ENCODE data around the gene CALY. TPM values are rescaled to one million over a fixed set of nuclear protein-coding genes. Genes with fewer than 3 reads are reported as not detected.

Gene CALY
- polyA plus RNA-seq, 1 of the 3 experiments (the other 2 are of a cell fraction): 3.3 TPM

DNA sequence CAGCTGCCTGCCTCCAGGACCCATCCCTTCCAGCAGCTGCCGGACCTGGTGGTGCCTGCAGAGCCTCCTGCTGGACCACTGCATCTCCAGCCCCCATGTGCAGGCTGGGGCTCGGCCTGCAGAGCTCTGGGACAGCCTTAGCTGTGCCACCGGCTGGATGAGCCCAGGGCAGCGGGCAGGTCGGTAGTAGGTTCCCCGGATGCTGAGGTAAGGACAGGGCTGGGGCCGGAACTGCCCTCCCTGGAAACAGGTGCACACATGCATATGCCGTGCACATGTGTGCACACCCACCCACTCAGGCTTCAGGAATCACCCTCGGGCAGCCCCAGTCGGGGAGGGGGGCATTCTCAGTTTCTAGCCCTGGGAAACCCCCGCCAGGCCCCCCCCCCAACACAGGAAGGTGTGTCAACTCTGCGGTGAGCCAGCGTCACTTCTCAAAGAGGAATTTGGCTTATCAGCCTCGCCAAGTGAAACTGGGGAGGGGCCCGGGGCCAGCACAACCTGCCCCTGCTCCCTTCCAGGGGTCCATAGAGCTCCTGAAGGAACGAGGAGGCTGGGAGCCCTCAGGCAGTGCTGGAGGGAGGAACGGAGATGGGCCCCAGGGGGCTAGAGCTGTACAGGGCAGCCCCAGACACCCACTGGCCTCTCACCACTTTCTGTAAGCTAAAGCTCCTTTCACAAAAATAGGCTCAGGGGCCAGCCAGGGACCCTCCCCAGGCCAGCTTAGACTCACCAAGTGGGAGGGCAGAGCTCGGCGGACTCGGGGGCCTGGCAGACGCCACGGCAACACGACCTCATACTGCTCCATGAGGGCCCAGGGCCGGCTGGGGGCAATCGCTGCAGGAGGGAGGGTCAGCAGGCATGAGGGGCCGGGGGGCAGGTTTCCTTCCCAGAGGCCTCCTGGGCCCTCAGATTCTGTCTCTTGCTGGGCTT, 61.7 kb downstream of the CALY start:
- no peaks in the 10 kb centered on the region for H3K27me3 ChIP-seq (ENCODE audit: insufficient read depth)
- no peak overlapping the region for H2AFZ ChIP-seq (ENCODE audit: low read depth)
- no peaks in the 10 kb centered on the region for H3F3A ChIP-seq (replicated peaks; ENCODE audit: insufficient read depth)
- H3K9me2 ChIP-seq: no peaks in the 10 kb centered on the region
- POLR2A ChIA-PET: no interaction called here
- H3K27ac ChIP-seq (ENCODE audit: low read depth in 2 of 2, low read length in 1 of 2): no peak overlapping the region
- no peaks in the 10 kb centered on the region for H3K79me2 ChIP-seq (ENCODE audit: insufficient read depth)
- peaks cover 0 to 13% of the 10 kb centered on the region in 2 experiments for H3K36me3 ChIP-seq (replicated peaks in 1 of 2; ENCODE audit: control insufficient read depth in 1 of 2, insufficient read depth in 2 of 2, low read length in 1 of 2)
- H3K9me3 ChIP-seq: no peaks in the 10 kb centered on the region
- H3K4me3 ChIP-seq (ENCODE audit: low read depth in 2 of 2, low read length in 1 of 2): no peak overlapping the region
- no peaks in the 10 kb centered on the region; a peak in 1 of 4 replicates for H3K4me1 ChIP-seq (ENCODE audit: control insufficient read depth in 1 of 2, insufficient read depth in 2 of 2, low read depth in 1 of 2, low read length in 1 of 2)
- no peaks in the 10 kb centered on the region; the same call in 1 of the 2 replicates for H4K20me1 ChIP-seq (ENCODE audit: insufficient read depth)
- no peak overlapping the region for H3K4me2 ChIP-seq
- WGBS (ENCODE audit: low lambda C conversion rate): 61% methylated on average over 15 of the region's 26 CpGs
- DNase-seq: no peak
- H3K9ac ChIP-seq: no peak overlapping the region
- TF ChIP-seq, protein P1, sequence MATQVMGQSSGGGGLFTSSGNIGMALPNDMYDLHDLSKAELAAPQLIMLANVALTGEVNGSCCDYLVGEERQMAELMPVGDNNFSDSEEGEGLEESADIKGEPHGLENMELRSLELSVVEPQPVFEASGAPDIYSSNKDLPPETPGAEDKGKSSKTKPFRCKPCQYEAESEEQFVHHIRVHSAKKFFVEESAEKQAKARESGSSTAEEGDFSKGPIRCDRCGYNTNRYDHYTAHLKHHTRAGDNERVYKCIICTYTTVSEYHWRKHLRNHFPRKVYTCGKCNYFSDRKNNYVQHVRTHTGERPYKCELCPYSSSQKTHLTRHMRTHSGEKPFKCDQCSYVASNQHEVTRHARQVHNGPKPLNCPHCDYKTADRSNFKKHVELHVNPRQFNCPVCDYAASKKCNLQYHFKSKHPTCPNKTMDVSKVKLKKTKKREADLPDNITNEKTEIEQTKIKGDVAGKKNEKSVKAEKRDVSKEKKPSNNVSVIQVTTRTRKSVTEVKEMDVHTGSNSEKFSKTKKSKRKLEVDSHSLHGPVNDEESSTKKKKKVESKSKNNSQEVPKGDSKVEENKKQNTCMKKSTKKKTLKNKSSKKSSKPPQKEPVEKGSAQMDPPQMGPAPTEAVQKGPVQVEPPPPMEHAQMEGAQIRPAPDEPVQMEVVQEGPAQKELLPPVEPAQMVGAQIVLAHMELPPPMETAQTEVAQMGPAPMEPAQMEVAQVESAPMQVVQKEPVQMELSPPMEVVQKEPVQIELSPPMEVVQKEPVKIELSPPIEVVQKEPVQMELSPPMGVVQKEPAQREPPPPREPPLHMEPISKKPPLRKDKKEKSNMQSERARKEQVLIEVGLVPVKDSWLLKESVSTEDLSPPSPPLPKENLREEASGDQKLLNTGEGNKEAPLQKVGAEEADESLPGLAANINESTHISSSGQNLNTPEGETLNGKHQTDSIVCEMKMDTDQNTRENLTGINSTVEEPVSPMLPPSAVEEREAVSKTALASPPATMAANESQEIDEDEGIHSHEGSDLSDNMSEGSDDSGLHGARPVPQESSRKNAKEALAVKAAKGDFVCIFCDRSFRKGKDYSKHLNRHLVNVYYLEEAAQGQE (IDR thresholded peaks at IDR 0.05; ENCODE audit: low read depth, low read length): no peak
- TF ChIP-seq RCOR1 (IDR thresholded peaks at IDR 0.05; ENCODE audit: low read length): no peak
- TF ChIP-seq RXRA (IDR thresholded peaks at IDR 0.05; ENCODE audit: borderline replicate concordance, low read depth): no peak
- no peak for TF ChIP-seq FOSL2 (IDR thresholded peaks at IDR 0.05; ENCODE audit: borderline replicate concordance, low read depth)
- TF ChIP-seq, protein P2, sequence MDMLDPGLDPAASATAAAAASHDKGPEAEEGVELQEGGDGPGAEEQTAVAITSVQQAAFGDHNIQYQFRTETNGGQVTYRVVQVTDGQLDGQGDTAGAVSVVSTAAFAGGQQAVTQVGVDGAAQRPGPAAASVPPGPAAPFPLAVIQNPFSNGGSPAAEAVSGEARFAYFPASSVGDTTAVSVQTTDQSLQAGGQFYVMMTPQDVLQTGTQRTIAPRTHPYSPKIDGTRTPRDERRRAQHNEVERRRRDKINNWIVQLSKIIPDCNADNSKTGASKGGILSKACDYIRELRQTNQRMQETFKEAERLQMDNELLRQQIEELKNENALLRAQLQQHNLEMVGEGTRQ (IDR thresholded peaks at IDR 0.05; ENCODE audit: borderline replicate concordance, low read depth, low read length): no peak
- no peak for TF ChIP-seq MEF2A (IDR thresholded peaks at IDR 0.05; ENCODE audit: borderline replicate concordance, low read depth)
- no peak for TF ChIP-seq NRF1 (IDR thresholded peaks at IDR 0.05; ENCODE audit: low read depth, low read length)
- TF ChIP-seq NFIC (IDR thresholded peaks at IDR 0.05; ENCODE audit: borderline replicate concordance): no peak
- TF ChIP-seq, protein P3, sequence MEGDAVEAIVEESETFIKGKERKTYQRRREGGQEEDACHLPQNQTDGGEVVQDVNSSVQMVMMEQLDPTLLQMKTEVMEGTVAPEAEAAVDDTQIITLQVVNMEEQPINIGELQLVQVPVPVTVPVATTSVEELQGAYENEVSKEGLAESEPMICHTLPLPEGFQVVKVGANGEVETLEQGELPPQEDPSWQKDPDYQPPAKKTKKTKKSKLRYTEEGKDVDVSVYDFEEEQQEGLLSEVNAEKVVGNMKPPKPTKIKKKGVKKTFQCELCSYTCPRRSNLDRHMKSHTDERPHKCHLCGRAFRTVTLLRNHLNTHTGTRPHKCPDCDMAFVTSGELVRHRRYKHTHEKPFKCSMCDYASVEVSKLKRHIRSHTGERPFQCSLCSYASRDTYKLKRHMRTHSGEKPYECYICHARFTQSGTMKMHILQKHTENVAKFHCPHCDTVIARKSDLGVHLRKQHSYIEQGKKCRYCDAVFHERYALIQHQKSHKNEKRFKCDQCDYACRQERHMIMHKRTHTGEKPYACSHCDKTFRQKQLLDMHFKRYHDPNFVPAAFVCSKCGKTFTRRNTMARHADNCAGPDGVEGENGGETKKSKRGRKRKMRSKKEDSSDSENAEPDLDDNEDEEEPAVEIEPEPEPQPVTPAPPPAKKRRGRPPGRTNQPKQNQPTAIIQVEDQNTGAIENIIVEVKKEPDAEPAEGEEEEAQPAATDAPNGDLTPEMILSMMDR (IDR thresholded peaks at IDR 0.05): no peak; the same call in 1 of the 2 replicates
- TF ChIP-seq, protein P4, sequence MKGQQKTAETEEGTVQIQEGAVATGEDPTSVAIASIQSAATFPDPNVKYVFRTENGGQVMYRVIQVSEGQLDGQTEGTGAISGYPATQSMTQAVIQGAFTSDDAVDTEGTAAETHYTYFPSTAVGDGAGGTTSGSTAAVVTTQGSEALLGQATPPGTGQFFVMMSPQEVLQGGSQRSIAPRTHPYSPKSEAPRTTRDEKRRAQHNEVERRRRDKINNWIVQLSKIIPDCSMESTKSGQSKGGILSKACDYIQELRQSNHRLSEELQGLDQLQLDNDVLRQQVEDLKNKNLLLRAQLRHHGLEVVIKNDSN (IDR thresholded peaks at IDR 0.05; ENCODE audit: borderline replicate concordance, low read depth): no peak
- no peak for TF ChIP-seq JUND (IDR thresholded peaks at IDR 0.05)
- no peak for TF ChIP-seq GATA2 (CRISPR knock-in tag; IDR thresholded peaks at IDR 0.05)
- TF ChIP-seq, protein P5, sequence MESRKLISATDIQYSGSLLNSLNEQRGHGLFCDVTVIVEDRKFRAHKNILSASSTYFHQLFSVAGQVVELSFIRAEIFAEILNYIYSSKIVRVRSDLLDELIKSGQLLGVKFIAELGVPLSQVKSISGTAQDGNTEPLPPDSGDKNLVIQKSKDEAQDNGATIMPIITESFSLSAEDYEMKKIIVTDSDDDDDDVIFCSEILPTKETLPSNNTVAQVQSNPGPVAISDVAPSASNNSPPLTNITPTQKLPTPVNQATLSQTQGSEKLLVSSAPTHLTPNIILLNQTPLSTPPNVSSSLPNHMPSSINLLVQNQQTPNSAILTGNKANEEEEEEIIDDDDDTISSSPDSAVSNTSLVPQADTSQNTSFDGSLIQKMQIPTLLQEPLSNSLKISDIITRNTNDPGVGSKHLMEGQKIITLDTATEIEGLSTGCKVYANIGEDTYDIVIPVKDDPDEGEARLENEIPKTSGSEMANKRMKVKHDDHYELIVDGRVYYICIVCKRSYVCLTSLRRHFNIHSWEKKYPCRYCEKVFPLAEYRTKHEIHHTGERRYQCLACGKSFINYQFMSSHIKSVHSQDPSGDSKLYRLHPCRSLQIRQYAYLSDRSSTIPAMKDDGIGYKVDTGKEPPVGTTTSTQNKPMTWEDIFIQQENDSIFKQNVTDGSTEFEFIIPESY (IDR thresholded peaks at IDR 0.05; ENCODE audit: borderline replicate concordance, low read depth): no peak
- TF ChIP-seq RAD21 (IDR thresholded peaks at IDR 0.05; ENCODE audit: low read length): no peak
- no peak for TF ChIP-seq TAF1 (IDR thresholded peaks at IDR 0.05; ENCODE audit: borderline replicate concordance, low read depth, low read length)
- no peak for TF ChIP-seq SMC3 (IDR thresholded peaks at IDR 0.05; ENCODE audit: low read depth, low read length)
- TF ChIP-seq TEAD4 (IDR thresholded peaks at IDR 0.05; ENCODE audit: borderline replicate concordance, insufficient read depth): no peak
- CTCF ChIA-PET: interaction anchor here (0.7 kb wide), 1 partner anchor 439 kb away, joined by 3 read pairs; no protein-coding TSS in a partner anchor

Measured in SK-N-SH (cell line).